ENCODE data around the gene LRFN2.

LRFN2 gene

GRCh38 chr6:40422046-40422445 lies 165.1 kb downstream of the LRFN2 start:
- TF ChIP-seq ARNT (IDR thresholded peaks at IDR 0.05) (no peak), SUZ12 (IDR thresholded peaks at IDR 0.05) (no peak), SP1 (IDR thresholded peaks at IDR 0.05) (no peak), ZNF384 (IDR thresholded peaks at IDR 0.05) (no peak), FOXM1 (IDR thresholded peaks at IDR 0.05; ENCODE audit: borderline replicate concordance) (no peak), FOXK2 (IDR thresholded peaks at IDR 0.05) (no peak), NFRKB (IDR thresholded peaks at IDR 0.05) (no peak), BHLHE40 (IDR thresholded peaks at IDR 0.05; ENCODE audit: borderline replicate concordance) (no peak), ELF4 (IDR thresholded peaks at IDR 0.05) (no peak), LEF1 (IDR thresholded peaks at IDR 0.05; ENCODE audit: borderline replicate concordance) (no peak), PKNOX1 (IDR thresholded peaks at IDR 0.05) (no peak)
- ChIA-PET CTCF (no interaction called here), POLR2A (no interaction called here)
- no peak for DNase-seq (ENCODE audit: extremely low spot score)

GRCh38 chr6:40419946-40420728 lies 167.0 kb downstream of the LRFN2 start:
- TF ChIP-seq ARNT (IDR thresholded peaks at IDR 0.05) (no peak), FOXA1 (IDR thresholded peaks at IDR 0.05) (no peak), TARDBP (IDR thresholded peaks at IDR 0.05) (no peak), SP1 (IDR thresholded peaks at IDR 0.05) (no peak), FOXK2 (IDR thresholded peaks at IDR 0.05) (no peak)
- ChIA-PET POLR2A (no interaction called here), CTCF (no interaction called here)
- DNase-seq (ENCODE audit: extremely low spot score): no peak

GRCh38 chr6:40419377-40419776 lies 167.8 kb downstream of the LRFN2 start:
- no peak for DNase-seq (ENCODE audit: extremely low spot score)
- TF ChIP-seq ZNF384 (IDR thresholded peaks at IDR 0.05) (no peak), FOXA1 (IDR thresholded peaks at IDR 0.05) (no peak), CTBP1 (IDR thresholded peaks at IDR 0.05; ENCODE audit: borderline replicate concordance) (no peak), FOXM1 (IDR thresholded peaks at IDR 0.05; ENCODE audit: borderline replicate concordance) (no peak), HDGF (IDR thresholded peaks at IDR 0.05; ENCODE audit: borderline replicate concordance) (no peak)
- ChIA-PET POLR2A (no interaction called here), CTCF (no interaction called here)

- ChIA-PET POLR2A (no interaction called here), CTCF (interaction anchor here (0.6 kb wide), 1 partner anchor 1053 kb away, joined by 3 read pairs; no protein-coding TSS in a partner anchor)
- DNase-seq (ENCODE audit: extremely low spot score): no peak
- TF ChIP-seq FOXK2 (IDR thresholded peaks at IDR 0.05) (no peak), SUZ12 (IDR thresholded peaks at IDR 0.05) (no peak), BHLHE40 (IDR thresholded peaks at IDR 0.05; ENCODE audit: borderline replicate concordance) (no peak), ARNT (IDR thresholded peaks at IDR 0.05) (no peak), LEF1 (IDR thresholded peaks at IDR 0.05; ENCODE audit: borderline replicate concordance) (no peak), CTBP1 (IDR thresholded peaks at IDR 0.05; ENCODE audit: borderline replicate concordance) (no peak), PKNOX1 (IDR thresholded peaks at IDR 0.05) (no peak), HDGF (IDR thresholded peaks at IDR 0.05; ENCODE audit: borderline replicate concordance) (no peak), L3MBTL2 (conservative IDR thresholded peaks at IDR 0.05) (no peak)
Measured at GRCh38 chr6:40417031-40417430, 170.1 kb downstream of the LRFN2 start.

GRCh38 chr6:40414617-40415016 lies 172.5 kb downstream of the LRFN2 start:
- CTCF ChIA-PET: no interaction called here
- TF ChIP-seq ZNF384 (IDR thresholded peaks at IDR 0.05) (no peak), FOXA1 (IDR thresholded peaks at IDR 0.05) (no peak), FOXM1 (IDR thresholded peaks at IDR 0.05; ENCODE audit: borderline replicate concordance) (no peak), FOXK2 (IDR thresholded peaks at IDR 0.05) (no peak), ARNT (IDR thresholded peaks at IDR 0.05) (no peak), L3MBTL2 (conservative IDR thresholded peaks at IDR 0.05) (no peak), SUZ12 (IDR thresholded peaks at IDR 0.05) (no peak), LEF1 (IDR thresholded peaks at IDR 0.05; ENCODE audit: borderline replicate concordance) (no peak), CTBP1 (IDR thresholded peaks at IDR 0.05; ENCODE audit: borderline replicate concordance) (no peak), ELF4 (IDR thresholded peaks at IDR 0.05) (no peak), SP1 (IDR thresholded peaks at IDR 0.05) (no peak), BHLHE40 (IDR thresholded peaks at IDR 0.05; ENCODE audit: borderline replicate concordance) (no peak), TARDBP (IDR thresholded peaks at IDR 0.05) (no peak), HDGF (IDR thresholded peaks at IDR 0.05; ENCODE audit: borderline replicate concordance) (no peak), PKNOX1 (IDR thresholded peaks at IDR 0.05) (no peak), NFRKB (IDR thresholded peaks at IDR 0.05) (no peak)
- POLR2A ChIA-PET: no interaction called here
- DNase-seq (ENCODE audit: extremely low spot score): no peak

GRCh38 chr6:40413239-40413638 lies 173.9 kb downstream of the LRFN2 start:
- no peak for TF ChIP-seq FOXM1 (IDR thresholded peaks at IDR 0.05; ENCODE audit: borderline replicate concordance)
- TF ChIP-seq CTBP1 (IDR thresholded peaks at IDR 0.05; ENCODE audit: borderline replicate concordance): no peak
- no peak for TF ChIP-seq TARDBP (IDR thresholded peaks at IDR 0.05)
- no peak for TF ChIP-seq FOXK2 (IDR thresholded peaks at IDR 0.05)
- TF ChIP-seq PKNOX1 (IDR thresholded peaks at IDR 0.05): no peak
- TF ChIP-seq SUZ12 (IDR thresholded peaks at IDR 0.05): no peak
- CTCF ChIA-PET: no interaction called here
- POLR2A ChIA-PET: no interaction called here
- DNase-seq (ENCODE audit: extremely low spot score): no peak
